ENCODE data around the gene MX1.

Gene MX1

DNA sequence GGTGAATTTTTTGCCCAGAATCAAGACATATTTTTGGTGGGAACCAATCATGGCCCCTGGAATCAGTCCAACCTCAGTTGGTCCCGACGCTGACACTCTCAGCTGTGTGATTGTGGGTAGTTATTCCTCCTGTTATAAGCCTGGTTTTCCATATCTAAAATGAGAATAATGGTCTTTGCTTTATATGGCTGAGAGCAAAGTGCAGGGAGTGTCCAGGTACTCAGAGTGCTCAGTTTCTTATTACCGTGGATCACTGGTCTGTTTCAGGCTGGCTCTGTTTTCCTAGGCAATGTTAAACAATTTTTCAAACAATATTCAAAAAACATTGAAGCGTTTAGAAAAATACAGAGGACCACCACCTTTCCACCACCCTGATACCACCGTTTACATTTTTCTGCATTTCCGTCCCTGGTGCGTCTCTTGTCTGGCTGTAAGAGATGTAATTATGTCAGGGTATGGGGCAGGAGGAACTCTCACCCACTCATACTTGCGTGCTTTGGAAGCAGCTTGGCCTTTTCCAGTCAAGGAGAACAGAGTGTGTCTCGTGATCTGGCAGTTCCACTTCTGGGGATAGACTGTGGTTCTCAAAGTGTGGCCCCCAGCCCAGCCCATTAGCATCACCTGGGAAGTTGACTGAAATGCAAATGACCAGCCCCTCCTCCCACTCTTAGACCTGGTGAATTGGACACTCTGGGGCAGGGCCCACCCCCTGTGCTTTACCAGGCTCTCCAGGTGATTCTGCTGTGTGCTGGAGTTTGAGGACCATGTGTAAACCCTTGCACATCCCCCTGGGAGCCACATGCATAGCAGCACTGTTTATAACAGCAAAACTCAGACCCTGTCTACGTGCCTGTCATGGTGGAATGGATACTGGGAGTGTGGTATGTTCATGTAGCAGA, 6.8 kb downstream of the MX1 start:
- DNase-seq: no peak

DNA sequence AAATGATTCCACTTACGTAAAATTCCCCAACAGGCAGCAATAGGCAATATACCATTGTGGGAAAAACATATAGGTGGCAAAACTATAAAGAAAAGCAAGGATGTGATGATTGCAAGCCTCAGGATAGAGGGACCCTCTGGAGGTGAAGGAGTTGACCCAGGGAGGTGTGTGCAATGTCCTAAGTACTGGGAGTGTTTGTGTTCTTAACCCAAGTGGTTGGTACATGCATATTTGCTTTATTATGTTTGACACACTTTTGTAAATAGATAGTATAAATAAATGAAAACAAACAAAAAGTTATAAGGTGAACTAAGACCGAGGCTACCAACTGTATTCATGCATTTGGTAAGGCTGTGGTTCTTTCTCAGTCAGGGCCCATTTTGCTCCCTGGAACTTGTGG, 7.5 kb downstream of the MX1 start:
- no peak for DNase-seq

DNA sequence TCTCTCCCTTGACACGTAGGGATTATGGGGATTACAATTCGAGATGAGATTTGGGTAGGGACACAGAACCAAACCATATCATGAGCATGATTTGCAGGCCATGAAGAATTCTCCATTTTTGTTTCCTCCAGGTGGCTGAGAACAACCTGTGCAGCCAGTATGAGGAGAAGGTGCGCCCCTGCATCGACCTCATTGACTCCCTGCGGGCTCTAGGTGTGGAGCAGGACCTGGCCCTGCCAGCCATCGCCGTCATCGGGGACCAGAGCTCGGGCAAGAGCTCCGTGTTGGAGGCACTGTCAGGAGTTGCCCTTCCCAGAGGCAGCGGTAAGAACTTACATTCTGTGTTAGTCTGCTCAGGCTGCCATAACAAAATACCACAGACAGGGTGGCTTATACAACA, 9.7 kb downstream of the MX1 start:
- no peak for DNase-seq

DNA sequence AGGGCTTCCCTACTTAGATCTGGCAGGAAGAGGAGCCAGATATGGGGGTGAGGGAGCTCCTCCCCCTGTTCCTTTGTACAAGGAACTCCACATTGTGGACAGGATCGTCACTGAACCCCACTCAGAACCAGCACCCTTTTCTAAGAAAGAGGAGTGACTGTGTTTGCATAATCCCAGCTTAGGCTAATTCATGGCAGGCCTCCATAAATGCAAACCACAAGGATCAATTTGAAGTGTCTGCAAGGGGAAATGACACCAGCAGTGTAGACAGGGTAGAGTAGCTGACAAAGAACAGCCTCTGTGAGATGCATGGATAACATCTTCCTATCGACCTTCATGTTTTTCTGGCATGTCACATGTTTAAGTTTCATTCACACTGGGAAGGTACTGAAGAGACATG, 11.7 kb downstream of the MX1 start:
- DNase-seq: no peak

DNA sequence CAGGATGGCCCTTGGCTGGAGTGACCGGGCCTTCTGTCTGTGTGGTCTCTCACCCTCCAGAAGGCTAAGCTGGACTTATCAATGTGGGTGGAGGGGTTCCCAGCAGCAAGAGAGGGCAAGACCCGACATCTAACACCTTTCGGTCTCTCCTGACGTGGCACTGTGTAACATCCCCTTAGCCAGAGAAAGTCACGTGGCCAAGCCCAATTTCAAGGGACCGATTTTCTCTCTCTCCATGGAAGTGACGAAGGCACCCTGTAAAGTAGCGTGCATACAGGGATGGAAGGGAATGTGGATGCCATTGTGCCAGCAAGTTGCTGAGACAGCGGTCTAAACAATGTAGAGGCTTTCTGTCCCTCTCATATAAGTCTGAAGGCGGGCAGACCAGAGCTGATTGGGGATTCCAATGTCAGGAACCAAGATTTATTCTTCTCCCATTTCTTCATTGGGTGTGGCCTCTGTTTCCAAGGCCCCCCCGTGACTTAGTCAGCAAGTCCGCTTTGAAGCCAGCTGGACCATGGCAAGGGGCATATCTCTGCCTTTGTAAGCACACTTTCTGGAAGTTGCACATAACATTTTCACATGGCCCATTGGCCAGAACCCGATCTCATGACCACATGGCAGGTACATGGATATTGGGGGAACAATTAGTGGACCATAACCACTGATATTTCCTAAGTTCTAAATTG, 12.5 kb downstream of the MX1 start:
- DNase-seq: no peak

DNA sequence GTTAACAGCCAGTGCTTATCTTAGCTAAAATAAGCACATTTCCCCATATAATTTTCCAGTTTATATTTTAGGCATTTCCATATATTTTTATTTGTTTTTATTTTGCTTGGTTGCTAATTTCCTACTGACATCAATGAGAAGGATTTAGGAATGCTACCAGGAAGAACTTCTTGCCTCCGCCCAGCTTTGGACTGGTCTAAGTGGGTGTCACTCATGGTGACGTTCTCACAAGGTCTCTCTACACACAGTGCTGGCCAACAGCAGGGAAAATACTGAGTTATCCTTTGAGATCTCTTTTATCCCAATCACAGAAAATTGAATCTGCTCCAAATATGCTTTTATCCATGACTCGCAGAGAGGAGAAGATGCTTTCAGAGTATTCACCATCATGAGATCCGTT, 13.2 kb downstream of the MX1 start:
- DNase-seq: no peak

DNA sequence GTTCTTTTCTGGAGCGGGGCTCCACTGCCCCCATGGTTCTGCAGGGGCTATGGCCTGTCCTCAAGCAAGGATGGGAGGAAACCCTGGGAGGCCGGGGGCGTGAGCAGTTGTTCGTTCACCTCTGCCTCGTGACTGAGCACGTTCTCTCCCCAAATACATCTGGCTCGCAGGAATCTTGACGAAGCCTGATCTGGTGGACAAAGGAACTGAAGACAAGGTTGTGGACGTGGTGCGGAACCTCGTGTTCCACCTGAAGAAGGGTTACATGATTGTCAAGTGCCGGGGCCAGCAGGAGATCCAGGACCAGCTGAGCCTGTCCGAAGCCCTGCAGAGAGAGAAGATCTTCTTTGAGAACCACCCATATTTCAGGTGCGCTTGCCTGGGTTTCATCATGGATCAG, 15.5 kb downstream of the MX1 start:
- no peak for DNase-seq

DNA sequence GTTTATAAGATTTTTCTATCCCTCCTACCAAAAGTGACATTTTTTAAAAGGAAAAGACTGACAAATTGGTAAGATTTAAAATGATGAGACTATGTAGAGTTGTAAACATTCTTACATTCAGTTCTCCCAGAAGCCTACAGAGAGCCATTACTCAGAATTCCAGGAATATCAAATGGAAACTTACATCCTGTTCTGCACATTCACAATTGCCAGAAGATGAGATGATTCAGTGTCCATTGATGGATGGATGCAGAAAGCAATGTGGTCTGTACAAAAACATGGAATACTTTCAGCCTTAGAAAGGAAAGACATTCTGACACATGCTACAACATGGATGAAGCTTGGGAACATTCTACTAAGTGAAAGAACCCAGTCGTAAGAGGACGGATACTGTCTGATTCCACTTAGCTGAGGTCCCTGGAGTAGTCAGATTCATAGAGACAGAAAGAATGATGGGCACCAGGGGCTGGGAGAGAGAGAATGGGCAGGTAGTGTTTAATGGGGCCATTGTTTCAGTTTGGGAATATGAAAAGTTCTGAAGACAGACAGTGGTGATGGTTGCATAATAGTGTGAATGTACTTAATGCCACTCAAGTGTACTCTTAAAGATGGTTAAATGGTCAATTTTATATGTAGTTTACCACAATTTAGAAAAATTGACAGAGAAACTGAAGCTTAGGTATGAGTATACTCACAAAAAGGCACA, 16.6 kb downstream of the MX1 start:
- no peak for DNase-seq

DNA sequence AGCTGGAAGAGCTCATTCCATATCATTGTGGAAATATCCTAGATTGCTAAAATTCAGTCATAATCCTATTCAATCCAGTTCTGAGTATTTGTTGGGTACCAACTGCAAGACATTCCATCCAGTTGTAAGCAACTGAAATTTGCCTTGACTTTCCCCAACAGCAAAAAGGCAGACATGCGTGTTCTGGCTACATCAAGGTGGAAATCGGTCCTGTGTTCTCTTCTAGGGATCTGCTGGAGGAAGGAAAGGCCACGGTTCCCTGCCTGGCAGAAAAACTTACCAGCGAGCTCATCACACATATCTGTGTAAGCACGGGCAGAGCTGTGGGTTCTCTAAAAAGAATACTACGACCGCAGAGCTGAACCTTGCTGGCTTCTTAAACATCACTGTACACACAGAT, 17.5 kb downstream of the MX1 start:
- no peak for DNase-seq

DNA sequence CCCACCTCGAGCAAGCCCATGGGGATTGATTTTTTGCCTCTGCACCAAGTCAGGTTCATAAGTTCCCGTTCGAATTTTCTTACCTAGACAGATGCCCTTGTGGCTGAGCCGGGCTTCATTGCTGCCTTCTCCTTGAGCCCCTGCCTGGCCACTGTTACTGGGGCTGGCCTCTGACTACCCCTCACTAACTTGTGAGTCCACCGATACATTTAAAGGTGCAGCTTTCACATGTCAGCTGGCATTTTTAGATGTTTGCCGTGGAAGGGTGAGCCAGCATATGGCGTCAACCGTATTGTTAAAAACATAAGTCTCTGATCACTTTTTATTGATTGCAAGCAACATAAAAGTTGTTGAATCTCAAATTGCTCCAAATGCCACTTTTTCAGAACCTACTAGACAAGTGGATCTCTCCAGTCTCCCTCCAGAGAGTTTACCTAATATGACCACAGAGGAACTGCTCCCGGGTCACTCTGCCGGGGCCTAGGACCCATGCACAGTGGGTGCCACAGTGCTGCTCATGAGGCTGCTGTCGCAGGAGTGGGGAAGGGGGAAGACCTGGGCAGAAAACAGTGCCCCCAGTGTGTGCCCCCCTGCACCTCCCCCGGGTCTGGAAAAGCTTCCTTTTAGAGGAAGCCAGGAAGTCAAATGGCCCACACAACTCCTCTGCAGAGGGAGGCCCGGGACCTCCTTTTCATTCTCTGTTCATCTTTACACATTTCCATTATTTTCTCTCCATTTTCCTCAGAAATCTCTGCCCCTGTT, 18.8 kb downstream of the MX1 start:
- no peak for DNase-seq

DNA sequence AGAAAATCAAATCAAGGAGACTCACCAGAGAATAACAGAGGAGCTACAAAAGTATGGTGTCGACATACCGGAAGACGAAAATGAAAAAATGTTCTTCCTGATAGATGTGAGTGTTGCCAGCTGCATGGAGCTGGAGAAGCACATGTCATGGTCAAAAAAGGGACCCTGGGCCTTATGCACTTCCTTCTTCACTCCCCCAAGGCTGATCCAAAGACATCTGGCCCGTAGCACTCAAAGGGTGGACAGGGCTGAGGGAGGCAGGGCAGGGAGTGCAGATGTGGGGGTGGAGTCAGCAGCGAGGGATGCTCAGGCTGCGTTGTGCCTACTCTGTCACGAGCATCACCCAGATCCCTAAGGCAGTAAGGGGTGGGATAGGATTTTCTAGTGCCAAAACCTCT, 19.4 kb downstream of the MX1 start:
- no peak for DNase-seq

DNA sequence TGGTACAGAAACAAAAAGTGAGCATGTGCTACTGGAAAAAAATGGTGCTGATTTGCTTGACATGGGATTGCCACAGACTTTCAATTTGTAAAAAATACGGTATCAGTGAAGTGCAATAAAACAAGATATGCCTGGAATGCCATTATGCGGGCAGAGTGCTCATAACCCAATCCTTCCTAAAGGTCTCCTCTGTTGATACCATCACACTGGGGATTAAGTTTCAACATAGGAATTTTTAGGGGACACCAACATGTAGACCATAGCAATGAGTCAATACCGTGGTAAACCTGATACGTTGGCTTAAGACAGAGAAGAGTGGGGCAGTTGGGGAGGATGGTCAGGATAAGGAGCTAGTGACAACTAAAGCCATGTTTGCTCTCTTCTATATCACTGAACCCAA, 20.5 kb downstream of the MX1 start:
- no peak for DNase-seq

DNA sequence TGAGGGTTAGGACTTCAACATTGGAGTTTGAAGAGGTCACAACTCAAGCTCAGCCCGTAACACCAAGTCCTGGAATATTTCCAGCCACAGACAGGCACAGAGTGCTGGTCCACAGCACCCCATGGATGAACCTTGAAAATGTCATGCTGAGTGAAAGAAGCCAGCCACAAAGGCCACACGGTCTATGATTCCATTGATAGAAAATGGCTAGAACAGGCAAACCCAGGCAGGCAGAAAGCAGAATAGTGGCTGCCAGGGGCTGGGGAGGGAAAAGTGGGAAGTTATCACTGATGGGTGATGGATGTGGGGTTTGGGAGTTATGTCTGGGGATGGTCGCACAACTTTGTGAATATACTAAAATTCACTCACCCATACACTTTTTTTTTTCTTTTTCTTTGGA, 21.3 kb downstream of the MX1 start:
- DNase-seq: no peak

DNA sequence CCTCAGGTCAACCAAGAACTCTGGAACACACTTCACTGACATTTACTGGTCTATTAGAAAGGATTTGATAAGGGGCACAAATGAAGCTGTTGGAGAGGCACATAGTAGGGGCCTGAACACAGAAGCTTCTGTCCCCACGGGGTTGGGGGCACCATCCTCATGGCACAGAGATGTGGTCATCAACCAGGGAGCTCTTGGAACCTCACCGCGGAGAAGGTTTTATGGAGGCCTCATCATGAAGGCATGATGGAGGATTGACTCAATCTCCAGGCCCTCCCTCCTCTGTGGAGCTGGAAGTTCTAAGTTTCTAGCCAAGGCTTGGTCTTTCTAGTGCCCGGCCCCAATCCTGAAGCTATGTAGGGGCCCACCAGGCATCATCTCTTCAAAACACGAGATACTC, 23.6 kb downstream of the MX1 start:
- no peak for DNase-seq

DNA sequence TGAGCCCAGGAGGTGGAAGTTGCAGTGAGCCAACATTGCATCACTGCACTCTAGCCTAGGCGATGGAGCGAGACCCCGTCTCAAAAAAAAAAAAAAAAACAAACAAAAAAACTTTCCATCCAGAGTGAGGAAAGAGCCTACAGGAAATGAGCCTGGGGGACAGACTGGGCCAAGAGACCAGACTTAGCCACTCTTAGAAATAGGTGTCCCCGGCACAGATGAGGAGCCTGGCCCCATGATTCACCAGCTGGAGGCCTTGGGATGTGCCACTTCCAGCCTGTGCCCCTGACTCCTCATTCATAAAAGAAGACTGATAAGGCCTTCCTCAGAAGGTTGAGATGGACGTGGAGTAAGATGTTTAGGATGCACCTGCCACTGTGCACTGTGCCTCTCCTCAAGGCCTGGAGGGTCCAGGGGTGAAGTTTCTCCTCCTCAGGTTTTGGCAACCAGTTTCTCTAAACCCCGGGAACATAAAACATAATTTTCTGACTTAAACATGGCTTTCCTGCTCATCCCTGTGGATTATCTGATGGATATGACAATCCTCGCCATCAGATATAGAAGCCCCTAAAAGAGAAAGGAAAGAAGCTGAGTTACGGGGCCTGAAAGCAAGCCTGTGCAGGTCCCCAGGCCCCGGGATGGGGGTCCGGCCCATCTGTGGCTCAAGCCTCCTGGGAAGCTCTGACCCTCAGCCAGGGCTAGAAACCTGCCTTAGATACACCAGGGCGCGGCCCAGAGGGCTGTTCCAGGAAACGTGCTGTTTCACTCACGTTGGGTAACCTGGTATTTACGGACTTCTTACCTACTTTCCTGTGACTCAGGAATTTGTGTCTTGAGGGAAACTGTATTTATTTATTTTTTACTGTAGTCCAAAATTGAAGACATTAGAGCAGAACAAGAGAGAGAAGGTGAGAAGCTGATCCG, 26.0 kb downstream of the MX1 start:
- no peak for DNase-seq

DNA sequence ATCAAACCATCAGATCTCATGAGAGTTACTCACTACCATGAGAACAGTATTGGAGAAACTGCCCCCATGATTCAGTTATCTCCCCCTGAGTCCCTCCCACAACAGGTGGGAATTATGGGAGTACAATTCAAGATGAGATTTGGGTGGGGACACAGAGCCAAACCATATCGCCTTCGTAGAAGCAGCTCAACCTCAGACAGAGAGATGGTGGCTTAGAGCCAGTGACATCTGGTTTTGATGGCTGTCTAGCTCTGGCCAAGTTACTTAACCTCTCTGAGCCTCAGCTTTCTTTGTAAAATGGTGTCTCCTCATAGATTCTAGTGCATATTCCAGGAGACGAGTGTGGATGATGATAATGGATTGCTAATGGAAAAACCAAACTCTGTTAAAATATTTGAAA, 27.2 kb downstream of the MX1 start:
- DNase-seq: no peak

DNA sequence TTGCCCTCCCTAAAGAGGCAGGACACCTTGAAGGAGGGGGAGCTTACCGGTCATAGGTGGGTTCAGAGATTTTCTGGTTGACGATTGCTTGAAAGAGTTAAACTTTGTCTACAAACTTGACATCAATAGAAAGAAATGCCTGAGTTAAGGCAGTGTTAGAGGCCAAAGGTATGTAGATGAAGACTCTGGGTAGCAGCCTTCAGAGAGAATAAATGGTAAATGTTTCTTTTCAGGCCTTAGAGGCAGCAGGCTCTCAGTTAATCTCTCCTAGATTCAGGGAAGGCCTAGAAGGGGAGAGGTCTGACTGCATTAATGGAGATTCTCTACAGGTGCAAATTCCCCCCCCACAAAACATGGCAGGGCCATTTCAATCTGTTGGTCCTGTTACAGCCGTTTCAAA, 27.7 kb downstream of the MX1 start:
- DNase-seq: no peak

DNA sequence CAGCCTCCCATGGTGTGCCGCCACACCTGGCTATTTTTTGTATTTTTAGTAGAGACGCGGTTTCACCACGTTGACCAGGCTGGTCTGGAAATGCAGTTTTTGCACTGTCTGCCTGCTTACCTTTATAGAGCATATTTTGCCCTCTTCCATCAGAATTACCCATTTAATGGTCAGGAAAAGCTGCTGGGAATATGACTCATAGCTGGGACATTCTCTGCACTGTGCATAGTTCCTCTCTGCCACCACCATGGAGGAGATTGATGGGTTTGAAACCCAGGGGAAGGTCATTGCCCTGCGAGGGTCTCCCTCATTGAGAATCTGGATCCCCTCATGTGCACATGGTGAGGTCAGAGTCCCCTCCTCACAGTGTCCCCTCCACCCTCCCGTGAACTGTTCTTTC, 32.1 kb downstream of the MX1 start:
- no peak for DNase-seq

DNA sequence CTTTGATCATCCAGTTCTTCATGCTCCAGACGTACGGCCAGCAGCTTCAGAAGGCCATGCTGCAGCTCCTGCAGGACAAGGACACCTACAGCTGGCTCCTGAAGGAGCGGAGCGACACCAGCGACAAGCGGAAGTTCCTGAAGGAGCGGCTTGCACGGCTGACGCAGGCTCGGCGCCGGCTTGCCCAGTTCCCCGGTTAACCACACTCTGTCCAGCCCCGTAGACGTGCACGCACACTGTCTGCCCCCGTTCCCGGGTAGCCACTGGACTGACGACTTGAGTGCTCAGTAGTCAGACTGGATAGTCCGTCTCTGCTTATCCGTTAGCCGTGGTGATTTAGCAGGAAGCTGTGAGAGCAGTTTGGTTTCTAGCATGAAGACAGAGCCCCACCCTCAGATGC, 32.5 kb downstream of the MX1 start:
- DNase-seq: no peak

DNA sequence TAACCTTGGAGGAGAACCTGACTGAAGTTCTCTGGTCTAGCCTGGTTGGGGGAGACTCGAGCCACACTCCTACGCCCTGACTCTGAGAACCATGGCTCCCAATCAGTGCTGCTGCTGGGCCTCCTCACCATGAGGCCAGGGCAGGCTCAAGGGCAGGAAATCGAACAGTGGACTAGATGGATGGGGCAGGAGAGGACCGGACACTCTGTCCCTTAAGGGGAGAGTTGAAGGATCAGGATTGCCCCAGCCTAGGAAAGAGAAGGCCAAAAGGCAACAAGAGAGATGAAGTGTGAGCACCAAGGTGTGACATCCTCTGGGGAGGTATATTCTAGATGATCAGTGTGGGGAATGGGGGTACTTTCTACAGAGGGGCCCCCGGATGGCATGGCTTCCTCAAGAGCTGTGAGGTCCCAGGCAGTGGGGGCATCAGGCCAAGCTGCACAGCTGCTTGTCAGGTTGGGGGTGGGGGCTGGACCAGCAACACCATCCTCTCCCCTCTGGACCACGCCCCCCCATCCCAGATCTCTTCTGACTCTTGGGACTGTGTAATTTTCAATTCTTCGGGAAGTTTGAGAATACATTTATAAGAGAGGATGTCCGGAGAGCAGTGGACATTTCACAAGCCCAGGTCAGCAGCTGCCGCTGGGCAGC, 34.0 kb downstream of the MX1 start:
- DNase-seq: no peak

All from activated CD4-positive, alpha-beta T cell treated with anti-CD3 and anti-CD28 coated beads, Interleukin-2, amount 50 U/mL, for 48 hours (primary cell).